Glutamatergic neuron (in vitro differentiated cells): Measurements from ENCODE around the gene PPIP5K2. TPM values are rescaled to one million over a fixed set of nuclear protein-coding genes. Genes with fewer than 3 reads are reported as not detected.
"Not testable (repeated sequence)": the region's sequence is repeated elsewhere in the genome, so short reads cannot be mapped to it uniquely, and the experiment has no call there.

ENCODE experiments used
- DNase-seq: peaks from one replicate; pipeline ENCODE4 v3.0.0; 2022
- H3K27ac Mint-ChIP-seq: one replicate; pipeline ENCODE4 v1.8.0; 2020; ENCODE audit warnings: mild to moderate bottlenecking, mixed read lengths, inconsistent platforms; ENCODE audit not compliant: unreplicated experiment
- H3K27me3 Mint-ChIP-seq: one replicate; pipeline ENCODE4 v1.8.0; 2020; ENCODE audit warnings: mild to moderate bottlenecking, moderate library complexity, mixed read lengths, inconsistent platforms; ENCODE audit not compliant: unreplicated experiment
- H3K36me3 Mint-ChIP-seq: one replicate; pipeline ENCODE4 v1.8.0; 2020; ENCODE audit warnings: mild to moderate bottlenecking, mixed read lengths, inconsistent platforms; ENCODE audit not compliant: unreplicated experiment
- H3K4me1 Mint-ChIP-seq: one replicate; pipeline ENCODE4 v1.8.0; 2020; ENCODE audit warnings: mild to moderate bottlenecking, low read depth, mixed read lengths, inconsistent platforms; ENCODE audit not compliant: unreplicated experiment
- H3K4me3 Mint-ChIP-seq: one replicate; pipeline ENCODE4 v1.8.0; 2020; ENCODE audit warnings: mild to moderate bottlenecking, mixed read lengths, inconsistent platforms; ENCODE audit not compliant: unreplicated experiment
- H3K9me3 Mint-ChIP-seq: one replicate; pipeline ENCODE4 v1.8.0; 2020; ENCODE audit warnings: mild to moderate bottlenecking, moderate library complexity, mixed read lengths, inconsistent platforms; ENCODE audit not compliant: unreplicated experiment
- CTCF ChIP-seq: fragments of 200-600 bp; sonication (generic); IDR thresholded peaks from one replicate; pipeline ENCODE4 v1.5.0; 2021; ENCODE audit not compliant: partially characterized antibody, unreplicated experiment
- total RNA-seq: library from RNA; stranded (reverse); fragmentation: NEBNext Ultra II Directional; extraction: Animal tissue kit (Norgen Biotek cat#: 25700); gene quantifications from one replicate; pipeline ENCODE4 v1.2.1, GENCODE V29; 2021; ENCODE audit not compliant: unreplicated experiment

PPIP5K2 gene
- total RNA-seq, 1 donor from 2014 or later, result 134 TPM

- Mint-ChIP-seq H3K4me1 (no peaks in the 10 kb centered on the region), H3K4me3 (no peak overlapping the region), H3K27me3 (no peaks in the 10 kb centered on the region), H3K27ac (no peak overlapping the region), H3K36me3 (no peaks in the 10 kb centered on the region), H3K9me3 (no peaks in the 10 kb centered on the region)
- TF ChIP-seq CTCF, result no peak
- DNase-seq, result no peak
Measured at GRCh38 chr5:103203226-103203625, 83.1 kb downstream of the PPIP5K2 start.

GRCh38 chr5:103204990-103205389, 84.9 kb downstream of the PPIP5K2 start:
- not testable (repeated sequence) for H3K4me3 Mint-ChIP-seq, H3K9me3 Mint-ChIP-seq, H3K36me3 Mint-ChIP-seq, H3K4me1 Mint-ChIP-seq, H3K27ac Mint-ChIP-seq, H3K27me3 Mint-ChIP-seq, DNase-seq

GRCh38 chr5:103205991-103206700, 86.0 kb downstream of the PPIP5K2 start:
- Mint-ChIP-seq H3K4me3 (no peak overlapping the region), H3K27ac (no peak overlapping the region), H3K27me3 (no peaks in the 10 kb centered on the region), H3K9me3 (no peaks in the 10 kb centered on the region), H3K4me1 (no peaks in the 10 kb centered on the region), H3K36me3 (no peaks in the 10 kb centered on the region)
- no peak for DNase-seq
- TF ChIP-seq CTCF, result no peak

- H3K9me3 Mint-ChIP-seq, result no peaks in the 10 kb centered on the region
- TF ChIP-seq CTCF, result no peak
- no peaks in the 10 kb centered on the region for H3K36me3 Mint-ChIP-seq
- no peak overlapping the region for H3K4me3 Mint-ChIP-seq
- H3K4me1 Mint-ChIP-seq, result no peaks in the 10 kb centered on the region
- H3K27me3 Mint-ChIP-seq, result no peaks in the 10 kb centered on the region
- no peak for DNase-seq
- no peak overlapping the region for H3K27ac Mint-ChIP-seq
Measured at GRCh38 chr5:103207011-103207410, 86.9 kb downstream of the PPIP5K2 start.

GRCh38 chr5:103207653-103208052, 87.6 kb downstream of the PPIP5K2 start:
- Mint-ChIP-seq H3K4me1 (no peaks in the 10 kb centered on the region), H3K4me3 (no peak overlapping the region), H3K9me3 (no peaks in the 10 kb centered on the region), H3K27me3 (no peaks in the 10 kb centered on the region), H3K36me3 (no peaks in the 10 kb centered on the region), H3K27ac (no peak overlapping the region)
- no peak for DNase-seq
- TF ChIP-seq CTCF, result no peak
